Kidney (tissue), 14 donors: ENCODE data around the gene PCBD2. TPM values are rescaled to one million over a fixed set of nuclear protein-coding genes. Genes with fewer than 3 reads are reported as not detected.
"Not testable (repeated sequence)": the region's sequence is repeated elsewhere in the genome, so short reads cannot be mapped to it uniquely, and the experiment has no call there.

Experiments used
- DNase-seq, 5 donors: peaks; one replicate each; pipeline ENCODE4 v3.0.0-alpha.2; 2013 to 2020
- FAIRE-seq: peaks from 2 replicates; lab custom pipeline; 2012; peaks lifted over from hg19 to GRCh38; lab: Jason Lieb, UNC
- H3K27ac ChIP-seq, 2 donors: one replicate each; pipeline ENCODE4 v1.7.0; 2013; ENCODE audit warnings: low read depth in 2 of 2, low read length in 2 of 2, inconsistent platforms in 1 of 2
- H3K27me3 ChIP-seq: one replicate; pipeline ENCODE4 v1.7.1; 2013; ENCODE audit warnings: low read length, inconsistent platforms; ENCODE audit not compliant: control insufficient read depth, insufficient read depth
- H3K36me3 ChIP-seq, 3 donors: one replicate each; pipeline versions ENCODE4 v1.7.0 to v1.7.1; 2013; ENCODE audit warnings: low read length in 3 of 3, control low read depth in 1 of 3, inconsistent platforms in 1 of 3; ENCODE audit not compliant: insufficient read depth in 3 of 3, control insufficient read depth in 2 of 3
- H3K4me1 ChIP-seq, 3 donors: one replicate each; pipeline versions ENCODE4 v1.7.0 to v1.7.1; 2013; ENCODE audit warnings: low read length in 3 of 3, inconsistent platforms in 1 of 3, low read depth in 1 of 3; ENCODE audit not compliant: control insufficient read depth in 2 of 3, insufficient read depth in 2 of 3
- H3K4me3 ChIP-seq, 3 donors: one replicate each; pipeline versions ENCODE4 v1.7.0 to v1.8.1; 2013; ENCODE audit warnings: low read length in 3 of 3, control low read depth in 1 of 3, inconsistent platforms in 1 of 3
- H3K9ac ChIP-seq, 3 donors: one replicate each; pipeline versions ENCODE4 v1.7.0 to v1.7.1; 2013; ENCODE audit warnings: low read length in 3 of 3, control low read depth in 1 of 3, inconsistent platforms in 1 of 3
- H3K9me3 ChIP-seq, 3 donors: one replicate each; pipeline versions ENCODE4 v1.7.0 to v1.7.1; 2013; ENCODE audit warnings: low read length in 3 of 3, control low read depth in 1 of 3, inconsistent platforms in 1 of 3; ENCODE audit not compliant: control insufficient read depth in 2 of 3, insufficient read depth in 1 of 3
- intact Hi-C: fragments of 100-400 bp; cut with DNase I; formaldehyde crosslinking; loops from one replicate; pipeline ENCODE4 v1.11.1; 2022
- polyA plus RNA-seq: library from polyadenylated mRNA; stranded (reverse); fragments of 350-450 nt; fragmentation: Illumina TruSeq; extraction: RNeasy Lipid Tissue Mini Kit (QIAGEN cat#74804); gene quantifications from one replicate; pipeline ENCODE4 v1.2.3, GENCODE V29; 2014; ENCODE audit warnings: low read depth, low replicate concordance; ENCODE audit not compliant: insufficient read depth
- total RNA-seq: library from RNA; stranded (reverse); fragmentation: NEBNext Ultra II Directional; extraction: Animal tissue kit (Norgen Biotek cat#: 25700); gene quantifications from one replicate; pipeline ENCODE4 v1.2.1, GENCODE V29; 2021
- TF ChIP-seq, protein P1 (sequence below): IDR thresholded peaks from 3 replicates; pipeline ENCODE4 v1.5.1; 2012; ENCODE audit warnings: mild to moderate bottlenecking, moderate library complexity, borderline replicate concordance; ENCODE audit not compliant: insufficient read depth; ENCODE audit errors: extremely low read depth
- donor health status: control.
- donor health status: control.
- donor health status: control.
- donor health status: control.
- donor health status: control.
- donor health status: DM: yes; HTN: yes; CAD: no.
- donor health status: Normal renal cell carcinoma (clear cell type).

The PCBD2 gene
- total and polyA plus RNA-seq, 2 donors from 2014 or later = 8.4 to 19.2 TPM

DNA sequence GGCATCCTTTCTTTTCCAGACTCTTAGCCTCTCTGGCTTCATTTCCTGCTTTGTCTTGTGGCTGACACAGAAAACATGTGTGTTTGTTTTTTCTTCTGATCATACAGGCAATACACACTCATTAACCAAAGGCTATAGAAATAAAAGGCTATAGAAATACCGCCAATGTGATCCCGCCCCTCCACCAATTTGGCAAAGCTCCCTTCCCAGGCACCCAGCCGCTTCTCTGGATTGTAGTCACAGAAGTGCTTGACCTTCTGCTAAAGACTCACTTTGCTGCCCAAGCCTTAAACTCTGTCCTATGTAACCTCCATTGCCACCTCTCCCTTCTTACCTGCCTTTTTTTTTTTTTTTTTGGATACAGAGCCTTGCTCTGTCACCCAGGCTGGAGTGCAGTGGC is 25.5 kb upstream of the PCBD2 start:
- H3K36me3 ChIP-seq = no peaks in the 10 kb centered on the region
- intact Hi-C loops = no loop called here
- H3K9me3 ChIP-seq = no peaks in the 10 kb centered on the region
- no peak overlapping the region for H3K27ac ChIP-seq
- no peak for FAIRE-seq
- no peak overlapping the region for H3K9ac ChIP-seq
- no peak for DNase-seq
- H3K4me1 ChIP-seq = peaks cover 0 to 4% (median 0%) of the 10 kb centered on the region in 3 donors
- TF ChIP-seq, protein P1, sequence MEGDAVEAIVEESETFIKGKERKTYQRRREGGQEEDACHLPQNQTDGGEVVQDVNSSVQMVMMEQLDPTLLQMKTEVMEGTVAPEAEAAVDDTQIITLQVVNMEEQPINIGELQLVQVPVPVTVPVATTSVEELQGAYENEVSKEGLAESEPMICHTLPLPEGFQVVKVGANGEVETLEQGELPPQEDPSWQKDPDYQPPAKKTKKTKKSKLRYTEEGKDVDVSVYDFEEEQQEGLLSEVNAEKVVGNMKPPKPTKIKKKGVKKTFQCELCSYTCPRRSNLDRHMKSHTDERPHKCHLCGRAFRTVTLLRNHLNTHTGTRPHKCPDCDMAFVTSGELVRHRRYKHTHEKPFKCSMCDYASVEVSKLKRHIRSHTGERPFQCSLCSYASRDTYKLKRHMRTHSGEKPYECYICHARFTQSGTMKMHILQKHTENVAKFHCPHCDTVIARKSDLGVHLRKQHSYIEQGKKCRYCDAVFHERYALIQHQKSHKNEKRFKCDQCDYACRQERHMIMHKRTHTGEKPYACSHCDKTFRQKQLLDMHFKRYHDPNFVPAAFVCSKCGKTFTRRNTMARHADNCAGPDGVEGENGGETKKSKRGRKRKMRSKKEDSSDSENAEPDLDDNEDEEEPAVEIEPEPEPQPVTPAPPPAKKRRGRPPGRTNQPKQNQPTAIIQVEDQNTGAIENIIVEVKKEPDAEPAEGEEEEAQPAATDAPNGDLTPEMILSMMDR = no peak
- no peak overlapping the region for H3K4me3 ChIP-seq
- no peaks in the 10 kb centered on the region for H3K27me3 ChIP-seq

DNA sequence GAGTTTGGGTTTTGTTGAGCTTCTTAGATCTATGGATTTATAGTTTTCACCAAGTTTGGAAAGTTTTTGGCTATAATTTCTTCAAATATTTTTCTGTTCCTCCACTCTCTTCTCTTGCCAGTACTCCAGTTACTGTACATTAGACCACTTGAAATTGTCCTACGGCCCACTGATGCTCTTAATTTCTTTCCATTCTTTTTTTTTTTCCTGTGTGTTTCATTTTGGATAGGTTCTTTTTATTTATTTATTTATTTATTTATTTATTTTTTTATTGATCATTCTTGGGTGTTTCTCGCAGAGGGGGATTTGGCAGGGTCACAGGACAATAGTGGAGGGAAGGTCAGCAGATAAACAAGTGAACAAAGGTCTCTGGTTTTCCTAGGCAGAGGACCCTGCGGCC is 24.0 kb upstream of the PCBD2 start:
- intact Hi-C loops, H3K27ac ChIP-seq, H3K4me1 ChIP-seq, H3K9ac ChIP-seq, FAIRE-seq, H3K36me3 ChIP-seq, H3K4me3 ChIP-seq, DNase-seq, H3K27me3 ChIP-seq, H3K9me3 ChIP-seq: not testable (repeated sequence)

DNA sequence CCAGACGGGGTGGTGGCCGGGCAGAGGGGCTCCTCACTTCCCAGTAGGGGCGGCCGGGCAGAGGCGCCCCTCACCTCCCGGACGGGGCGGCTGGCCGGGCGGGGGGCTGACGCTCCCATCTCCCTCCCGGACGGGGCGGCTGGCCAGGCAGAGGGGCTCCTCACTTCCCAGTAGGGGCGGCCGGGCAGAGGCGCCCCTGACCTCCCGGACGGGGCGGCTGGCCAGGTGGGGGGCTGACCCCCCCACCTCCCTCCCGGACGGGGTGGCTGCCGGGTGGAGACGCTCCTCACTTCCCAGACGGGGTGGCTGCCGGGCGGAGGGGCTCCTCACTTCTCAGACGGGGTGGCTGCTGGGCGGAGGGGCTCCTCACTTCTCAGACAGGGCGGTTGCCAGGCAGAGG is 23.2 kb upstream of the PCBD2 start:
- H3K4me3 ChIP-seq, intact Hi-C loops, FAIRE-seq: not testable (repeated sequence)

DNA sequence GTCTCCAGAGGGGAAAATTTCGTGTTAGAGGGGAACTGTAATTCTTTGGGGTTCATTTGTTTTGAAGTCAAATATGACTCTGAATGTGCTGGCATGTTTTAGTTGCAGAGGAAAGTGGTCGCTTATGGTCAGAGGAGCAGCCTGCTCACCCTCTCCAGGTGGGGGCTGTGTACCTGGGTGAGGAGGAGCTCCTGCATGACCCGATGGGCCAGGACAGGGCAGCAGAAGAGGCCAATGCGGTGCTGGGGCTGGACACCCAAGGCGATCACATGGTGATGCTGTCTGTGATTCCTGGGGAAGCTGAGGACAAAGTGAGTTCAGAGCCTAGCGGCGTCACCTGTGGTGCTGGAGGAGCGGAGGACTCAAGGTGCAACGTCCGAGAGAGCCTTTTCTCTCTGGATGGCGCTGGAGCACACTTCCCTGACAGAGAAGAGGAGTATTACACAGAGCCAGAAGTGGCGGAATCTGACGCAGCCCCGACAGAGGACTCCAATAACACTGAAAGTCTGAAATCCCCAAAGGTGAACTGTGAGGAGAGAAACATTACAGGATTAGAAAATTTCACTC is 17.3 kb upstream of the PCBD2 start:
- H3K27me3 ChIP-seq = no peaks in the 10 kb centered on the region
- TF ChIP-seq, protein P1 = no peak
- intact Hi-C loops = no loop called here

More for the DNA sequence above, 23.2 kb upstream of the PCBD2 start:
- DNase-seq, H3K9me3 ChIP-seq, H3K27me3 ChIP-seq, H3K27ac ChIP-seq, H3K9ac ChIP-seq, H3K4me1 ChIP-seq, H3K36me3 ChIP-seq: not testable (repeated sequence)

More for the DNA sequence above, 17.3 kb upstream of the PCBD2 start:
- FAIRE-seq (no peak), DNase-seq (no peak)
- H3K36me3 ChIP-seq = peaks cover 0 to 3% (median 0%) of the 10 kb centered on the region in 3 donors
- H3K27ac ChIP-seq = no peak overlapping the region
- no peak overlapping the region for H3K9ac ChIP-seq
- H3K9me3 ChIP-seq = no peaks in the 10 kb centered on the region
- no peak overlapping the region for H3K4me3 ChIP-seq
- no peaks in the 10 kb centered on the region for H3K4me1 ChIP-seq
